ENCODE data around the gene NOXA1. TPM values are rescaled to one million over a fixed set of nuclear protein-coding genes. Genes with fewer than 3 reads are reported as not detected.

The NOXA1 gene
- total and polyA plus RNA-seq, 4 donors, result 1.4 to 14.6 (median 10.6) TPM

Other genes starting within 250 kb of the NOXA1 start
- gene ANAPC2, start 234.8 kb upstream of the NOXA1 start, total RNA-seq, result 10 to 100 TPM; 18.4 to 30.1 TPM
- 10 to 100 TPM; 58.2 to 69.8 TPM for gene ANAPC2, start 234.8 kb upstream of the NOXA1 start, polyA plus RNA-seq (ENCODE audit: insufficient read length in 2 of 2)
- gene SSNA1, start 234.7 kb upstream of the NOXA1 start, total RNA-seq, result 10 to 100 TPM; 28.1 to 53.5 TPM
- 10 to 100 TPM; 64.1 to 66.9 TPM for gene SSNA1, start 234.7 kb upstream of the NOXA1 start, polyA plus RNA-seq (ENCODE audit: insufficient read length in 2 of 2)
- 1 to 10 TPM; 6.7 to 9.2 TPM for gene TPRN, start 222.7 kb upstream of the NOXA1 start, total RNA-seq
- 10 to 100 TPM; 24.9 to 30.8 TPM for gene TPRN, start 222.7 kb upstream of the NOXA1 start, polyA plus RNA-seq (ENCODE audit: insufficient read length in 2 of 2)
- 10 to 100 TPM; 28.5 to 34.1 TPM for gene TMEM203, start 217.7 kb upstream of the NOXA1 start, total RNA-seq
- 10 to 100 TPM; 48.8 to 50.7 TPM for gene TMEM203, start 217.7 kb upstream of the NOXA1 start, polyA plus RNA-seq (ENCODE audit: insufficient read length in 2 of 2)
- gene NDOR1, start 217.7 kb upstream of the NOXA1 start, total RNA-seq, result 1 to 10 TPM; 3.2 to 6.1 TPM
- gene NDOR1, start 217.7 kb upstream of the NOXA1 start, polyA plus RNA-seq (ENCODE audit: insufficient read length in 2 of 2), result 10 to 100 TPM; 18.5 to 23.8 TPM
- gene RNF208, start 201.2 kb upstream of the NOXA1 start, total RNA-seq, result 1 to 10 TPM; 2.0 to 3.0 TPM
- 10 to 100 TPM; 64.3 to 66.6 TPM for gene RNF208, start 201.2 kb upstream of the NOXA1 start, polyA plus RNA-seq (ENCODE audit: insufficient read length in 2 of 2)
- under 1 TPM; 0.69 to 0.94 TPM for gene CYSRT1, start 198.2 kb upstream of the NOXA1 start, total RNA-seq
- gene CYSRT1, start 198.2 kb upstream of the NOXA1 start, polyA plus RNA-seq (ENCODE audit: insufficient read length in 2 of 2), result 1 to 10 TPM; 3.4 to 4.5 TPM
- under 1 TPM in 1 of 2 donors, not detected in 1; 0.06 TPM for gene RNF224, start 195.9 kb upstream of the NOXA1 start, total RNA-seq
- 1 to 10 TPM; 1.3 to 2.2 TPM for gene RNF224, start 195.9 kb upstream of the NOXA1 start, polyA plus RNA-seq (ENCODE audit: insufficient read length in 2 of 2)
- gene SLC34A3, start 192.5 kb upstream of the NOXA1 start, total RNA-seq, result under 1 TPM in 1 of 2 donors, not detected in 1; 0.06 TPM
- 1 to 10 TPM in 1 of 2 donors, under 1 TPM in 1; 0.95 to 1.6 TPM for gene SLC34A3, start 192.5 kb upstream of the NOXA1 start, polyA plus RNA-seq (ENCODE audit: insufficient read length in 2 of 2)
- 100 to 1,000 TPM; 152 to 247 TPM for gene TUBB4B, start 182.1 kb upstream of the NOXA1 start, total RNA-seq
- 100 to 1,000 TPM; 436 to 441 TPM for gene TUBB4B, start 182.1 kb upstream of the NOXA1 start, polyA plus RNA-seq (ENCODE audit: insufficient read length in 2 of 2)
- not detected for gene STPG3, start 172.1 kb upstream of the NOXA1 start, total RNA-seq
- under 1 TPM; 0.32 to 0.68 TPM for gene STPG3, start 172.1 kb upstream of the NOXA1 start, polyA plus RNA-seq (ENCODE audit: insufficient read length in 2 of 2)
- gene NELFB, start 168.1 kb upstream of the NOXA1 start, total RNA-seq, result 10 to 100 TPM; 29.6 to 31.0 TPM
- gene NELFB, start 168.1 kb upstream of the NOXA1 start, polyA plus RNA-seq (ENCODE audit: insufficient read length in 2 of 2), result 10 to 100 TPM; 79.7 to 83.7 TPM
- 1 to 10 TPM; 1.3 to 3.5 TPM for gene TOR4A, start 145.7 kb upstream of the NOXA1 start, total RNA-seq
- 1 to 10 TPM; 2.1 to 2.5 TPM for gene TOR4A, start 145.7 kb upstream of the NOXA1 start, polyA plus RNA-seq (ENCODE audit: insufficient read length in 2 of 2)
- gene NRARP, start 121.1 kb upstream of the NOXA1 start, total RNA-seq, result 1 to 10 TPM; 3.2 to 5.7 TPM
- 10 to 100 TPM; 14.0 to 15.8 TPM for gene NRARP, start 121.1 kb upstream of the NOXA1 start, polyA plus RNA-seq (ENCODE audit: insufficient read length in 2 of 2)
- gene EXD3, start 231 bp upstream of the NOXA1 start, total RNA-seq, result 10 to 100 TPM in 1 of 2 donors, 1 to 10 TPM in 1; 9.4 to 21.7 TPM
- 10 to 100 TPM; 33.5 to 43.5 TPM for gene EXD3, start 231 bp upstream of the NOXA1 start, polyA plus RNA-seq (ENCODE audit: insufficient read length in 2 of 2)
- gene ENTPD8, start 18.0 kb downstream of the NOXA1 start, total RNA-seq, result under 1 TPM in 1 of 2 donors, not detected in 1; 0.39 TPM
- 1 to 10 TPM in 1 of 2 donors, under 1 TPM in 1; 0.90 to 1.1 TPM for gene ENTPD8, start 18.0 kb downstream of the NOXA1 start, polyA plus RNA-seq (ENCODE audit: insufficient read length in 2 of 2)
- gene NSMF, start 35.9 kb downstream of the NOXA1 start, total RNA-seq, result 100 to 1,000 TPM in 1 of 2 donors, 10 to 100 TPM in 1; 29.7 to 103 TPM
- 100 to 1,000 TPM; 304 to 369 TPM for gene NSMF, start 35.9 kb downstream of the NOXA1 start, polyA plus RNA-seq (ENCODE audit: insufficient read length in 2 of 2)
- 1 to 10 TPM in 1 of 2 donors, under 1 TPM in 1; 0.89 to 2.2 TPM for gene PNPLA7, start 127.0 kb downstream of the NOXA1 start, total RNA-seq
- gene PNPLA7, start 127.0 kb downstream of the NOXA1 start, polyA plus RNA-seq (ENCODE audit: insufficient read length in 2 of 2), result 1 to 10 TPM; 6.5 to 6.6 TPM
- gene MRPL41, start 128.5 kb downstream of the NOXA1 start, total RNA-seq, result 10 to 100 TPM; 21.5 to 45.1 TPM
- 10 to 100 TPM; 52.2 to 64.0 TPM for gene MRPL41, start 128.5 kb downstream of the NOXA1 start, polyA plus RNA-seq (ENCODE audit: insufficient read length in 2 of 2)
- 10 to 100 TPM; 21.7 to 43.2 TPM for gene DPH7, start 155.5 kb downstream of the NOXA1 start, total RNA-seq
- 10 to 100 TPM; 47.6 to 82.1 TPM for gene DPH7, start 155.5 kb downstream of the NOXA1 start, polyA plus RNA-seq (ENCODE audit: insufficient read length in 2 of 2)
- gene ZMYND19, start 167.1 kb downstream of the NOXA1 start, total RNA-seq, result 10 to 100 TPM; 10.2 to 28.5 TPM
- gene ZMYND19, start 167.1 kb downstream of the NOXA1 start, polyA plus RNA-seq (ENCODE audit: insufficient read length in 2 of 2), result 10 to 100 TPM; 39.9 to 41.8 TPM
- 10 to 100 TPM; 12.7 to 31.0 TPM for gene ARRDC1, start 182.3 kb downstream of the NOXA1 start, total RNA-seq
- 10 to 100 TPM; 43.8 to 54.3 TPM for gene ARRDC1, start 182.3 kb downstream of the NOXA1 start, polyA plus RNA-seq (ENCODE audit: insufficient read length in 2 of 2)
- 10 to 100 TPM; 35.8 to 51.7 TPM for gene EHMT1, start 195.6 kb downstream of the NOXA1 start, total RNA-seq
- gene EHMT1, start 195.6 kb downstream of the NOXA1 start, polyA plus RNA-seq (ENCODE audit: insufficient read length in 2 of 2), result 10 to 100 TPM; 62.6 to 86.2 TPM